Measurements from ENCODE around the gene ERP29. TPM values are rescaled to one million over a fixed set of nuclear protein-coding genes. Genes with fewer than 3 reads are reported as not detected.

ERP29 gene
- total and polyA plus RNA-seq, 8 donors: 48.5 to 101 (median 66.2) TPM

DNA sequence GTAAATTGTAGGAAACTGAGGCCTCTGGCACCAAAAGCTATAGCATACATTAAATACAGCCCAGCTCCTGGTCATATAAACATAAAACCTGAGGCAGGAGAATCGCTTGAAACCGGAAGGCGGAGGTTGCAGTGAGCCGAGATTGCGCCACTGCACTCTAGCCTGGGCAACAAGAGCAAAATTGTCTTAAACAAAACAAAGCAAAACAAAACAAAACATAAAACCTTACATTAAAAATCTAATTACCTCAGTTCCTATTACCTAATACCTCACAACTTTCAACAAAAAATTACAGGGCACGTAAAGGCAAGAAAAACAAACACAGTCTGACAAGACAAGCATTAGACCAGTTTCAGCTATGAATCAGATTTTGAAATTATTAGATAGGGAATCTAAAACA, 36.9 kb upstream of the ERP29 start:
- H3K27me3 ChIP-seq: no peaks in the 10 kb centered on the region
- TF ChIP-seq, protein P1, sequence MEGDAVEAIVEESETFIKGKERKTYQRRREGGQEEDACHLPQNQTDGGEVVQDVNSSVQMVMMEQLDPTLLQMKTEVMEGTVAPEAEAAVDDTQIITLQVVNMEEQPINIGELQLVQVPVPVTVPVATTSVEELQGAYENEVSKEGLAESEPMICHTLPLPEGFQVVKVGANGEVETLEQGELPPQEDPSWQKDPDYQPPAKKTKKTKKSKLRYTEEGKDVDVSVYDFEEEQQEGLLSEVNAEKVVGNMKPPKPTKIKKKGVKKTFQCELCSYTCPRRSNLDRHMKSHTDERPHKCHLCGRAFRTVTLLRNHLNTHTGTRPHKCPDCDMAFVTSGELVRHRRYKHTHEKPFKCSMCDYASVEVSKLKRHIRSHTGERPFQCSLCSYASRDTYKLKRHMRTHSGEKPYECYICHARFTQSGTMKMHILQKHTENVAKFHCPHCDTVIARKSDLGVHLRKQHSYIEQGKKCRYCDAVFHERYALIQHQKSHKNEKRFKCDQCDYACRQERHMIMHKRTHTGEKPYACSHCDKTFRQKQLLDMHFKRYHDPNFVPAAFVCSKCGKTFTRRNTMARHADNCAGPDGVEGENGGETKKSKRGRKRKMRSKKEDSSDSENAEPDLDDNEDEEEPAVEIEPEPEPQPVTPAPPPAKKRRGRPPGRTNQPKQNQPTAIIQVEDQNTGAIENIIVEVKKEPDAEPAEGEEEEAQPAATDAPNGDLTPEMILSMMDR (IDR thresholded peaks at IDR 0.05): no peak
- no peak overlapping the region for H3K27ac ChIP-seq
- ATAC-seq (no peak), DNase-seq (no peak), FAIRE-seq (no peak)
- intact Hi-C loops (cut with DNase I): no loop called here
- H3K4me3 ChIP-seq: no peak overlapping the region
- H3K9me3 ChIP-seq: no peaks in the 10 kb centered on the region
- H3K4me1 ChIP-seq: no peaks in the 10 kb centered on the region
- no peaks in the 10 kb centered on the region for H3K36me3 ChIP-seq
- WGBS, 2 donors: 96 to 97% methylated on average over 6 of the region's 6 CpGs

GRCh38 chr12:111976860-111977259, 36.4 kb upstream of the ERP29 start:
- H3K36me3 ChIP-seq: no peaks in the 10 kb centered on the region
- DNase-seq (no peak), ATAC-seq (no peak), FAIRE-seq (no peak)
- no peaks in the 10 kb centered on the region for H3K9me3 ChIP-seq
- H3K27me3 ChIP-seq: no peaks in the 10 kb centered on the region
- H3K4me1 ChIP-seq: no peaks in the 10 kb centered on the region
- H3K4me3 ChIP-seq: no peak overlapping the region
- intact Hi-C loops (cut with DNase I): no loop called here
- no peak overlapping the region for H3K27ac ChIP-seq
- TF ChIP-seq, protein P1 (IDR thresholded peaks at IDR 0.05): no peak

DNA sequence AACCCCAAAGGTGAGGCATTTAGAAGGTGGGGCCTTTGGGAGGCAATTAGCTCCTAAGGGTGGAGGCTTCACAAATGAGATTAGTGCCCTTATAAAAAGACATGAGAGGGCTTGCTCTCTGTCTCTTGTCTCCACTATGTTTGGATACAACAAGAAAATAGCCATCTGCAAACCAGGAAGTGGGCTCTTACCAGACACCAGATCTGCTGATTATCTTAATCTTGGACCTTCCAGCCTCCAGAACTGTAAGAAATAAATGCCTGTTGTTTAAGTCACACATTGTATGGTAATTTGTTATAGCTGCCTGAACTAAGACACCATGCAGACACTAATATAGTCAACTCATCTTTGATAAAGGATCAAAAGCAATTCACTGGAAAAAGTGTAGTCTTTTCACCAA, 34.7 kb upstream of the ERP29 start:
- Histone ChIP-seq H3K9me3 (no peaks in the 10 kb centered on the region), H3K27ac (no peak overlapping the region), H3K4me3 (no peak overlapping the region), H3K27me3 (no peaks in the 10 kb centered on the region), H3K4me1 (no peaks in the 10 kb centered on the region), H3K36me3 (no peaks in the 10 kb centered on the region)
- FAIRE-seq (no peak), ATAC-seq (no peak), DNase-seq (no peak)
- TF ChIP-seq, protein P1 (IDR thresholded peaks at IDR 0.05): no peak
- intact Hi-C loops (cut with DNase I): no loop called here

DNA sequence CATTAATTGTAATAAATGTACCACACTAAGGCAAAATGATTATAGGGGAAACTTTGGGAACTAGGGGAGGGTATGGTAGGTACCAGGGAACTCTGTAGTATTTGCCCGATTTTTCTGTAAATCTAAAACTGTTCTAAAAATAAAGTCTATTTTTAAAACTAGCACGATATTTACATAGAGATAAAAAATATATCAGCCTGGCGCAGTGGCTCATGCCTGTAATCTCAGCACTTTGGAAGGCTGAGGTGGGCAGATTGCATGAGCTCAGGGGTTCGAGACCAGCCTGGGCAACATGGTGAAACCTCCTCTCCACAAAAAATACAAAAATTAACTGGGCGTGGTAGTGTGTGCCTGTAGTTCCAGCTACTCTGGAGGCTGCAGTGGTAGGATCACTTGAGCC, 32.6 kb upstream of the ERP29 start:
- Histone ChIP-seq H3K4me1 (no peaks in the 10 kb centered on the region), H3K9me3 (no peaks in the 10 kb centered on the region), H3K36me3 (no peaks in the 10 kb centered on the region), H3K4me3 (no peak overlapping the region), H3K27ac (no peak overlapping the region), H3K27me3 (no peaks in the 10 kb centered on the region)
- WGBS, 2 donors: 45 to 64% methylated on average over 5 of the region's 5 CpGs
- intact Hi-C loops (cut with DNase I): no loop called here
- ATAC-seq: no peak
- no peak for FAIRE-seq
- TF ChIP-seq, protein P1 (IDR thresholded peaks at IDR 0.05): no peak
- no peak for DNase-seq

GRCh38 chr12:111981987-111982386, 31.2 kb upstream of the ERP29 start:
- no peak overlapping the region for H3K27ac ChIP-seq
- H3K27me3 ChIP-seq: no peaks in the 10 kb centered on the region
- no peak for FAIRE-seq
- no peaks in the 10 kb centered on the region for H3K9me3 ChIP-seq
- intact Hi-C loops (cut with DNase I): no loop called here
- TF ChIP-seq, protein P1 (IDR thresholded peaks at IDR 0.05): no peak
- WGBS, 2 donors: 93 to 100% methylated on average over 2 of the region's 2 CpGs
- no peak for DNase-seq
- H3K4me3 ChIP-seq: no peak overlapping the region
- ATAC-seq: no peak
- no peaks in the 10 kb centered on the region for H3K4me1 ChIP-seq
- no peaks in the 10 kb centered on the region for H3K36me3 ChIP-seq

Measured in pancreas (tissue), 10 donors.